ENCODE results near the gene TRABD2B.

- TF ChIP-seq CTCF (IDR thresholded peaks at IDR 0.05) (no peak), POLR2A (IDR thresholded peaks at IDR 0.05) (no peak)
Measured at GRCh38 chr1:47841356-47841755, 155.8 kb downstream of the TRABD2B start.

Data from body of pancreas (tissue), 4 donors.